Caco-2 (cell line): ENCODE data around the gene SQOR. TPM values are rescaled to one million over a fixed set of nuclear protein-coding genes. Genes with fewer than 3 reads are reported as not detected.

Source experiments
- BruUV-seq: library from RNA; stranded (reverse); fragments of 400-500 nt; replicated peaks from 2 replicates; lab custom pipeline; 2021; lab: Mats Ljungman, UMichigan
- CTCF ChIA-PET: fragments of 300-600 bp; sonication (Branson Sonifier 250); formaldehyde crosslinking; loops from one replicate; lab custom pipeline; 2022; ENCODE audit warnings: antibody characterized with exemption; lab: Charles Lee
- POLR2A ChIA-PET: fragments of 300-600 bp; sonication (Branson Sonifier 250); formaldehyde crosslinking; loops from one replicate; lab custom pipeline; 2022; ENCODE audit warnings: antibody characterized with exemption; lab: Charles Lee
- DNase-seq, 2 experiments: peaks; one replicate each; pipeline versions ENCODE4 v3.0.0 to v3.0.0-alpha.2; 2020 to 2022
- H3K27me3 ChIP-seq: replicated peaks from 2 replicates; pipeline ENCODE4 v1.6.0; 2011; ENCODE audit warnings: low read length; ENCODE audit not compliant: control insufficient read depth, insufficient read depth
- H3K36me3 ChIP-seq: 2 replicates; pipeline ENCODE4 v1.5.1; 2011; ENCODE audit warnings: low read length; ENCODE audit not compliant: control insufficient read depth, insufficient read depth
- H3K4me1 ChIP-seq: fragments of 250-450 bp; sonication (Bioruptor Pico); 2 replicates; pipeline ENCODE4 v1.5.1; 2020; ENCODE audit warnings: mild to moderate bottlenecking
- H3K4me3 ChIP-seq: 2 replicates; pipeline ENCODE4 v1.5.1; 2011; ENCODE audit warnings: low read depth, mild to moderate bottlenecking, control low read depth, low read length
- H3K9me3 ChIP-seq: fragments of 250-450 bp; sonication (Bioruptor Pico); 2 replicates; pipeline ENCODE4 v1.5.1; 2020; ENCODE audit warnings: mild to moderate bottlenecking, moderate library complexity
- H3K27ac Mint-ChIP-seq: one replicate; pipeline ENCODE4 v1.8.0; 2022; ENCODE audit warnings: mixed read lengths; ENCODE audit not compliant: unreplicated experiment
- H3K27me3 Mint-ChIP-seq: one replicate; pipeline ENCODE4 v1.8.0; 2022; ENCODE audit warnings: mixed read lengths; ENCODE audit not compliant: insufficient read depth, unreplicated experiment
- H3K36me3 Mint-ChIP-seq: one replicate; pipeline ENCODE4 v1.8.0; 2022; ENCODE audit warnings: mild to moderate bottlenecking, mixed read lengths; ENCODE audit not compliant: insufficient read depth, unreplicated experiment
- H3K4me1 Mint-ChIP-seq: one replicate; pipeline ENCODE4 v1.8.0; 2022; ENCODE audit warnings: low read depth, mixed read lengths; ENCODE audit not compliant: unreplicated experiment
- H3K4me3 Mint-ChIP-seq: one replicate; pipeline ENCODE4 v1.8.0; 2022; ENCODE audit warnings: mild to moderate bottlenecking, moderate library complexity, mixed read lengths; ENCODE audit not compliant: unreplicated experiment
- H3K9me3 Mint-ChIP-seq: one replicate; pipeline ENCODE4 v1.8.0; 2022; ENCODE audit warnings: mixed read lengths; ENCODE audit not compliant: unreplicated experiment
- CTCF ChIP-seq, 2 experiments: fragments of 200-600 bp in 1 of 2; IDR thresholded peaks; 1 replicate in 1 of 2; 2 replicates in 1 of 2; pipeline versions ENCODE4 v1.5.1 to v1.8.0; 2011 to 2022; ENCODE audit warnings: antibody characterized with exemption in 1 of 2, control low read depth in 1 of 2, inconsistent platforms in 1 of 2, low read depth in 1 of 2, low read length in 1 of 2, mild to moderate bottlenecking in 1 of 2, moderate library complexity in 1 of 2; ENCODE audit not compliant: insufficient read depth in 1 of 2, severe bottlenecking in 1 of 2, unreplicated experiment in 1 of 2
- intact Hi-C: fragments of 100-400 bp; cut with micrococcal nuclease; formaldehyde crosslinking; loops from one replicate; pipeline ENCODE4 v1.10.0; 2022; ENCODE audit not compliant: unreplicated experiment
- total RNA-seq: library from RNA; stranded (reverse); gene quantifications from 2 replicates; pipeline ENCODE4 v1.2.3, GENCODE V29; 2022

SQOR gene
- total RNA-seq, 1 experiment from 2014 or later: 5.0 TPM

GRCh38 chr15:45631776-45632175, 3.1 kb upstream of the SQOR start:
- Mint-ChIP-seq H3K27ac (no peak overlapping the region), H3K4me1 (peaks cover 7% of the 10 kb centered on the region), H3K4me3 (no peak overlapping the region), H3K36me3 (no peaks in the 10 kb centered on the region), H3K9me3 (peaks cover 9% of the 10 kb centered on the region), H3K27me3 (peaks cover 2% of the 10 kb centered on the region)
- Histone ChIP-seq H3K27me3 (no peaks in the 10 kb centered on the region), H3K36me3 (no peaks in the 10 kb centered on the region), H3K4me3 (no peak overlapping the region), H3K4me1 (peaks cover 7% of the 10 kb centered on the region), H3K9me3 (no peaks in the 10 kb centered on the region)
- intact Hi-C loops: no loop called here
- CTCF ChIA-PET: no interaction called here
- no peak for DNase-seq
- no TSS peak for BruUV-seq
- POLR2A ChIA-PET: no interaction called here
- no peak for TF ChIP-seq CTCF (IDR thresholded peaks at IDR 0.05; ENCODE audit: insufficient read depth in 1 of 2, low read depth in 1 of 2, low read length in 1 of 2, severe bottlenecking in 1 of 2, unreplicated experiment in 1 of 2)

- CTCF ChIA-PET: interaction anchor here (1.0 kb wide), 1 partner anchor 10 kb away, joined by 4 read pairs; no protein-coding TSS in a partner anchor
- intact Hi-C loops: no loop called here
- no peaks in the 10 kb centered on the region for H3K36me3 Mint-ChIP-seq
- peak overlapping the region; percentile 91 for H3K4me3 Mint-ChIP-seq
- H3K27me3 ChIP-seq: no peaks in the 10 kb centered on the region
- TSS peak; percentile 25 for BruUV-seq
- H3K4me1 ChIP-seq: peaks cover 11% of the 10 kb centered on the region
- no peaks in the 10 kb centered on the region for H3K36me3 ChIP-seq
- H3K27ac Mint-ChIP-seq: peak overlapping the region; percentile 72
- H3K9me3 Mint-ChIP-seq: no peaks in the 10 kb centered on the region
- peak; percentile 56 to 68 for DNase-seq
- peaks cover 15% of the 10 kb centered on the region for H3K4me1 Mint-ChIP-seq
- peak overlapping the region; percentile 76 for H3K4me3 ChIP-seq
- POLR2A ChIA-PET: no interaction called here
- H3K27me3 Mint-ChIP-seq: no peaks in the 10 kb centered on the region
- no peaks in the 10 kb centered on the region for H3K9me3 ChIP-seq
- peak; percentile 49 to 67 for TF ChIP-seq CTCF (IDR thresholded peaks at IDR 0.05; ENCODE audit: insufficient read depth in 1 of 2, low read depth in 1 of 2, low read length in 1 of 2, severe bottlenecking in 1 of 2, unreplicated experiment in 1 of 2)
These were observed 386 bp downstream of the SQOR start for GRCh38 chr15:45635191-45635638.

- Mint-ChIP-seq H3K9me3 (no peaks in the 10 kb centered on the region), H3K27me3 (no peaks in the 10 kb centered on the region), H3K36me3 (no peaks in the 10 kb centered on the region), H3K4me1 (peaks cover 20% of the 10 kb centered on the region), H3K4me3 (peak overlapping the region; percentile 91), H3K27ac (peak overlapping the region; percentile 72)
- no peak for TF ChIP-seq CTCF (IDR thresholded peaks at IDR 0.05; ENCODE audit: insufficient read depth in 1 of 2, low read depth in 1 of 2, low read length in 1 of 2, severe bottlenecking in 1 of 2, unreplicated experiment in 1 of 2)
- H3K36me3 ChIP-seq: no peaks in the 10 kb centered on the region
- no peak for DNase-seq
- peaks cover 16% of the 10 kb centered on the region for H3K4me1 ChIP-seq
- peak overlapping the region; percentile 76 for H3K4me3 ChIP-seq
- intact Hi-C loops: no loop called here
- ChIA-PET CTCF (interaction anchor here (1.0 kb wide), 1 partner anchor 10 kb away, joined by 4 read pairs; no protein-coding TSS in a partner anchor), POLR2A (no interaction called here)
- no TSS peak for BruUV-seq
- no peaks in the 10 kb centered on the region for H3K9me3 ChIP-seq
- no peaks in the 10 kb centered on the region for H3K27me3 ChIP-seq
These were observed 999 bp downstream of the SQOR start for GRCh38 chr15:45635763-45636292.
